Embryonic facial prominence (tissue), 1 donor: ENCODE results near the gene PNPLA7.
"Not testable (repeated sequence)": the region's sequence is repeated elsewhere in the genome, so short reads cannot be mapped to it uniquely, and the experiment has no call there.

Experiments used
- DNase-seq: peaks from one replicate; pipeline ENCODE4 v3.0.0-alpha.2; 2016; ENCODE audit errors: extremely low spot score

The PNPLA7 gene

DNA sequence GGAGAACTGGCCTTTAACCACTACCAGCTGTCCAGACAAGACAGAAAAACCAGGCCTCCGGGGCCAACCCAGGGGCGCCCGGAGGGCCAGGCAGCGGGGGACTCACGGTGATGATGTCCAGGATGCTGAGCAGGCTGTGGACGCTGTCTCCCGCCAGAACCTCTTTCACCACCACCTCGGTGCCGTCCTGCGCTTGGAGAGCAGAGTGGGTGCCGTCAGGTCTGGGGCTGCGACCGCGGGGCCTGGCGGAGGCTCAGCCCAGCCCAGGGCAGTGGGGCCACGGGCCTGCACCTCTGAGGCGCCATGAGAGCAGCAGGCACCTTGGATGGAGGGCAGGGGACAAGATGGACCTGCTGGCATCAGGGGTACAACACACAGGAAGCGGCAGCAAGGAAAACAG lies 9.7 kb downstream of the PNPLA7 start:
- no peak for DNase-seq

DNA sequence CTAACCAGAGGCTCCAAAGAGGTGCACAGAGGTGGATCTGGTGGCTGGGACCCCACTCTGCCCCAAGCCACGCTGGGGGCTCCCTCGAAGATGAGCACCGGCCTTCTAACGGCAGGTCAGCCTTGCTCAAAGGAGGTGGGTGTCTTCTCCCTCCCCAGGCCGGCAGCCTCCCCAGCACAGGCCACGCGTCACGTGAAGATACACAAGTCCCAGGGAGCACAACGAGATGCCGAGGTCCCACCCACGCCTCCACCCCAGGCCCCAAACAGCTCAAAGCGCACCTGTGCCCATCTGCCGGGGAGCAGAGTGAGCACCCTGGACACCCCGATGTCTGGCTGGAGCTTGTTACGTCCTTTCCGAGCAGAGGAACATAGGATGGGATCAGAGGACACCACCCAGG lies 12.1 kb downstream of the PNPLA7 start:
- no peak for DNase-seq

DNA sequence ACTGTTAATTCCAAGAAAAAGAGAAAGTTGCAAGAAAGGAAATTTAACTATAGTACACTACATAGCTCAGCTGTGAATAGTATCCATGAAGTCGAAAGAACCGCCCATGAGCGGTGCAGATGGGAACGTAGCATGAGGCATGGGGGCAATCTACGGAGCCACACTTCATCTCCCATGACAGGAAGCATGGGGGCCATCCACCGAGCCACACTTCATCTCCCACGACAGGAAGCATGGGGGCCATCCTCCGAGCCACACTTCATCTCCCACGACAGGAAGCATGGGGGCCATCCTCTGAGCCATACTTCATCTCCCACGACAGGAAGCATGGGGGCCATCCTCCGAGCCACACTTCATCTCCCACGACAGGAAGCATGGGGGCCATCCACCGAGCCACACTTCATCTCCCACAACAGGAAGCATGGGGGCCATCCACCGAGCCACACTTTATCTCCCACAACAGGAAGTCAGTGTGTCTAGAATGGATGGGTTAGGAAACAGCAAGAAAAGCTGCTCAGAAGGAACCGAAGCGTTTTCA lies 13.5 kb downstream of the PNPLA7 start:
- not testable (repeated sequence) for DNase-seq

DNA sequence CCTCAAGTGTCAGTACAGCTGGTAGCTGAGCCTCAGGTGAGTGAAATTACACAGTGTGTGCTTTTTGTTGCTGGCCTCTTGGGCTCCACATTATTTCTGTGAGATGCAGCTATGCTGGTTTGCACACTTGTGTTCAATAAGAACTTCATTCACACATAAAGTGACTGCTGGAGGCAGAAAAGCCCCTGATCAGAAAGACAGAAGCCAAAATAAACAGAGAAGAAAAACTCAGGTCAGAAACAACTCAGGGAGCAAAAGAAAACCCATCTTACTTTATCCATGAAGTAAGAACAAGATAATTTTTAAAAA lies 15.1 kb downstream of the PNPLA7 start:
- DNase-seq = no peak

DNA sequence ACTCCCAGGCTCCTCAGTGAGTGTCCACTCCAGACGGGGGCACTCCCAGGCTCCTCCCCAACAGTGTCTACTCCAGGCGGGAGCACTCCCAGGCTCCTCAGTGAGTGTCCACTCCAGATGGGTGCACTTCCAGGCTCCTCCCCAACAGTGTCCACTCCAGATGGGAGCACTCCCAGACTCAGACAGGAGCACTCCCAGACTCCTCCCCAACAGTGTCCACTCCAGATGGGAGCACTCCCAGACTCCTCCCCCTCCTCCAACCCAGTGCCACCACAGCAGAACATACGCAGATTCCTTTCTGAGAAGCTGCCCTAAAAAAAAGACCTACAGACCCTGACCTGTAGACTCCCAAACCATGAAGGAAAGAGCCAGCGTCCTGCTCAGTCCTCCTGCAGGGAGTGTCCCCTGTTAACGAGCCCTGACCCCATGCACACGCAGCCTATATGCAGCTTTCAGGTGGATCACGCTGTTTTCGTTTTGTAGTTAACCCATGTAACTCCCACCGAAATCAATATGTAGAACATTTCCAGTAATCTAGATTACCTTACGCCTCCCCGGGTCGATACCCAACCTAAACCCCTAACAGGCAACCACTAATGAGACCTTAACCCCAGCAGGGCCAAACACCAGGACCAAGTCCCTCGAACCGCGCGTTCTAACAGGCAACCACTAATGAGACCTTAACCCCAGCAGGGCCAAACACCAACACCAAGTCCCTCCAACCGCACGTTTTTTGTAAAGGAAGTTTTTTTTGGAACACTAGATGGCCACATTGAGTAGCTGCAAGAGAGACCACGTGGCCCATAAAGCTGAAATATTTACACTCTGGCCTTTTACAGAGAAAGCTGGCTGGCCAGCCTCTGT lies 15.7 kb downstream of the PNPLA7 start:
- DNase-seq = no peak

DNA sequence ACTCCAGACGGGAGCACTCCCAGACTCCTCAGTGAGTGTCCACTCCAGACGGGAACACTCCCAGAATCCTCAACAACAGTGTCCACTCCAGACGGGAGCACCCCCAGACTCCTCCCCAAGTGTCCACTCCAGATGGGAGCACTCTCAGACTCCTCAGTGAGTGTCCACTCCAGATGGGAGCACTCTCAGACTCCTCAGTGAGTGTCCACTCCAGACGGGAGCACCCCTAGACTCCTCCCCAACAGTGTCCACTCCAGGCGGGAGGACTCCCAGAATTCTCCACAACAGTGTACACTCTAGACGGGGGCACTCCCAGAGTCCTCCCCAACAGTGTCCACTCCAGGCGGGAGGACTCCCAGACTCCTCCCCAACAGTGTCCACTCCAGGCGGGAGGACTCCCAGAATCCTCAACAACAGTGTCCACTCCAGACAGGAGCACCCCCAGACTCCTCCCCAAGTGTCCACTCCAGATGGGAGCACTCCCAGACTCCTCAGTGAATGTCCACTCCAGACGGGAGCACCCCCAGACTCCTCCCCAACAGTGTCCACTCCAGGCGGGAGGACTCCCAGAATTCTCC lies 17.2 kb downstream of the PNPLA7 start:
- not testable (repeated sequence) for DNase-seq

DNA sequence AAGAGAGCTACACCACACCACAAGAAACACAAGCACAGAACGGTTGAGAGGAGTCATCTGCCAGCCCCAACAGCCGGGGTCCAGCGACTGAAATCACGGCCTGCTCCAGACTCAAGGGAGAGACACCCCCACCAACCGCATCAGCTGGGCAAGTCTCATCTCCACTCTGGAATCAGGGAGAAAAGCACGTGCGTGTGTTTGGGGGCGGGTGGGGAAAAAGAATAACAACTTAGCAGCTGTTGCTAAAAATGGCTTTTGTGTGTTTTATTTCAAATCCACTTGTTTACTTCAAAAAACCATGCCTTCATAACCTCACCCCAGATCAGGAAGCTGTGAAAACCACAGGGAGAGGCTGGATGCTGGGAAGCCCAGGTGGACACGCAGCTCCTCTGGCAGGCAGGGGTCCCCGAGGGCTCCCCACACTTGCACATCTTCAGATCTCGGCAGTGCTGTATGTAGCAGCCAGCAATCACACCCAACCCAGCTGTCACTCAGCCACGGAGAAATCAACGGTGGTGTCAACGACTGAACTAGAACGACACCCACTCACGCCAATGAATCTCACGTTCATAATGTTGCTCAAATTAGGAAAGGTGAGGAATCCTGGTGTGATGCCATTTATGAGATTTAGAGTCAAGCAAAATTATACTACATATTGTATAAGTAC lies 19.0 kb downstream of the PNPLA7 start:
- DNase-seq = no peak

DNA sequence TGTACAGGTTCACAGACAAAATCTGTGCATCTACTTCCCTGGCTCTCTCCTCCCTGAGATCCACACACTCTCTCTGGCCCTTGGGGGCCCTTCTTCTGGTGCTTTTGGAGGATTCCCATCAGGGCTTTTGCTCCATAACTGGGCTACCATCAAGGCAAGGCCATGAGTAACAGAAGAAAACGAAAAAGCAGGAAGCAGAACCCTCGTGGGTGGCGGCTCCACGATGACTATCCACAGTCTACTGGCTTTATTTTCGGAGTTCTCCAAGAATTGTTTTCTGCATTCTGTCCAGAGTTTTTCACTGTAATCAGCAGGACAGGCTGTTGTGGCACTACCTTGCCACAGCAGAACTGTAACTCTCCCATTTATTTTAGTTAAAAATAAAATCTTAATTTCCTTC lies 19.9 kb downstream of the PNPLA7 start:
- no peak for DNase-seq

DNA sequence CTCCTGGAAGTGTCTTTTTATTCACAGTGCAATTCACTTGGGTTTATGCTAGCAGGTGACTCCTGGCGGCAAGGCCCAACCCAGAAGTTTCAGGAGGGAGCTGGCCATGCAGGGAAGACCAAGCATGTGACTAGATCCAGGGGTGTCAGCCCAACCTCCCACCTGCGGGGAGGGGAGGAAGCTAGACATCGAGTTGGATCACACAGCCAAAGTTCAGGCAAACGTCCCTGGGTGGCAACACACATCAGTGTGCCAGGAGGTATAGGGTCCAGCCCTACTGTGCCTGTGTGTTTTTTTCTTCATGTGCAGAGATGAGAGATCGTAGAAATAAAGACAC lies 25.3 kb downstream of the PNPLA7 start:
- no peak for DNase-seq

DNA sequence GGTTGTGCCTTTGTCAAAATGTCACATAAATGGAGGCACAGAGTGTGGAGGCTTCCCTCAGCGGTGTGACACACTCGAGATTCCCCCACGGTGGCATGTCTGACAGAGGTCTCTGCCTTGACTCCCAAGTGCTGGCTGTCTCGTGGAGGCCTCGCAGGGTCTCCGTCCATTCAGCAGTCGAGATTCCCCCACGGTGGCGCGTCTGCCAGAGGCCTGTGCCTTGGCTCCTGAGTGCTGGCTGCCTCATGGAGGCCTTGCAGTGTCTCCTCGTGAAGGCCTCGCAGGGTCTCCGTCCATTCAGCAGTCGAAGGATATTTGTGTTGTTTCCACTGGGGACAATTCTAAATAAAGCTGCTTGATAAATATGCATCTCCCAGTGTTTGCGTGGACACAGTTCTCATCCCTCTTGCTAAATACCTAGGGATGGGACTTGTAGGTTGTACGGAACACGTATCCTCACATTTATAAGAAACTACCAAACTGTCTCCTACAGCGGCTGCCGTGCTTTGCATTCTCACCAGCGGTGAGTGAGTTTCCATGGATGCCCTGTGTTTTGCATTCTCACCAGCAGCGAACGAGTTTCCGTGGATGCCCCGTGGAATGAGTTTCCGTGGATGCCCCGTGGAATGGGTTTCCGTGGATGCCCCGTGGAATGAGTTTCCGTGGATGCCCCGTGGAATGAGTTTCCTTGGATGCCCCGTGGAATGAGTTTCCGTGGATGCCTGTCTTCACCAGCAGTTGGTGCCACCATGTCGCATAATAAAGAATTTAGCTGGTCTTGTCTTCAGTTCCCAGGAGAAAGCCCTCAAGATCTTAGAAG lies 25.8 kb downstream of the PNPLA7 start:
- DNase-seq = no peak

DNA sequence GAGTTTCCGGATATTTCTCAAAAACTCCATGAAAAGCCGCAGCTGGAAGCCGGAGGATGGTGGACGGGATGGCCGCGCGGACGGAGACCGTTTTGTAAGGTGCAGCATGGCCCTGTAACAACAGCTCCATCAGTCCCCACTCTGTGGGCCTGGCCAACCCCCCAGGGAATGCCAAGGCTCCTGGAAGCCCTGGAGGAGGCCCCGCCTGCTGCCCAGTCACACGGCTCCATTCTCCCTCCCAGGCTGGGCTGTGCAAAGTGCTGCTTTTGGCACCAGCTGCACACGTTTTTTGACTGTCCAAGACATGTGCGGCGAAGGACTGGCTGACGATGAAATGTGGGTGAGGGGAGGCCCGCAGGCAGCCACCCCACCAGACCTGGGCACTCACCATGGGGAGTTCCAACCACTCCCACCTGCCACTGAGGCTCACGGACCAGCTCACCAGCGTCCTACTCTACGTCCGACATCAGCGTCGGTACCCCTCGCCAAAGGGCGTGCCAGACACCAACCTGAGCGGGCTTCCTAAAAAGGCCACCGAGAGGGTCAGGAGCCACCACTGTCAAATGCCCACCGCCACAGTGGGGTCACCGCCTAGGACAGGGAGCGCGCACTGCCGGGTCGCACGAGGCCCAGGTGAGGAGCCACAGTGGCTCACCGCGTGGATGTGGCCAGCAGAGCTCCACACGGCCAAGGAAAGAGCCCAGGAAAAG lies 27.3 kb downstream of the PNPLA7 start:
- no peak for DNase-seq

DNA sequence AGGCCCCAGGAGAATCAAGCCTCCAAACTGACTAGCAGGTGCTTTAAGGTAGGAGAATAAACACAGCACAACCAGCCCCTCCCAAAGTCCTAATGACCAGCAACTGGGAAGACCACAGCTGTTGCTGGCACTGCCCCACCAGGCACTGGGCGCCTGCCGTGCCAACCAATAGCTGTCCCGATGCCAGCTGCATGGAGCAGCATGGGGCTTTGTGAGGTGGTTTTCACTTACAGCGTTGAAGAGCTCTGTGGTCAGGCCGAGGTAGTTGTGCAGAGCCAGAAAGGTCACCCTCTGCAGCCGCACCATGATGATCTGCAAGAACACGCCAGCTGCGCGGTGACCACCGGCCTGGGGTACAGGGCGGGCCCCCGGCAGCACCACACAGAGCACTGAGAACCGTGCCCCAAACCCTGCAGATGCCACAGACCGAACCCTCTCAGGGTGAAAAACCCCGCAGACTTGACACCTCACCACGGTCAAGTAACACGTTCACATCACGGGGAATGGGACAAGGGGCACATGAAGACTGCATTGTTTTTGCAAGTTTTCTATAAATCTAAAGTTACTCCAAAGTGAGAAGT lies 28.7 kb downstream of the PNPLA7 start:
- no peak for DNase-seq

DNA sequence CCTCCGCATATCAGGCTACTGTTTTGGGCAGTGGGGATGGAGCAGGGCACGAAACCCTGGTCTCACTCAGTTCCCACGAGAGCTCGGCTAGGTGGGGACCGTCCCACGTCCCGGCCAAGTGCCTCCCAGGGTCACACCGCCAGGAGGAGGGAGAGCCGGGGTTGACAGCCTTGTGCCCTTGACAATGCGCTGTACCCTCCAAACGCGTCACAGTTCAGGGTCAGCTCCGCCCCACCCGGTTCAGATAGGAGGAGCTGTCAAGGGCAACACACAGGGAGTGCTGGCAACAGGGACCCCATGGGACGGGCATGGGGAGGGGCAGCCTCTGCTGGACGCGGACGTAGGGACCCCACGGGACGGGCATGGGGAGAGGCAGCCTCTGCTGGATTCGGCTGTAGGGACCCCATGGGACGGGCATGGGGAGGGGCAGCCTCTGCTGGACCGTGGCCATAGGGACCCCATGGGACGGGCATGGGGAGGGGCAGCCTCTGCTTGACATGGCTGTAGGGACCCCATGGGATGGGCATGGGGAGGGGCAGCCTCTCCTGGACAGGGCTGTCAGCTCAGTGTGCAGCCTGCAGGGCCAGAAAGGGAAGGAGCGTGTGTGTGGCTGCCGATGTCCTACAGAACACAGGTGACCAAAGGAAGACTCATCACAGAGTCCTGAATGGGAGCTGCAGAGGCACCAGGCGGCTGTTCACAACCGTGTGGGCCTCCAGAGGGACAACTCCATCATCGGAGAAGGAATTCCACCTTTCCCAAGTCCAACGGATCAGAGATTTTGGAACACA lies 29.4 kb downstream of the PNPLA7 start:
- DNase-seq = no peak

DNA sequence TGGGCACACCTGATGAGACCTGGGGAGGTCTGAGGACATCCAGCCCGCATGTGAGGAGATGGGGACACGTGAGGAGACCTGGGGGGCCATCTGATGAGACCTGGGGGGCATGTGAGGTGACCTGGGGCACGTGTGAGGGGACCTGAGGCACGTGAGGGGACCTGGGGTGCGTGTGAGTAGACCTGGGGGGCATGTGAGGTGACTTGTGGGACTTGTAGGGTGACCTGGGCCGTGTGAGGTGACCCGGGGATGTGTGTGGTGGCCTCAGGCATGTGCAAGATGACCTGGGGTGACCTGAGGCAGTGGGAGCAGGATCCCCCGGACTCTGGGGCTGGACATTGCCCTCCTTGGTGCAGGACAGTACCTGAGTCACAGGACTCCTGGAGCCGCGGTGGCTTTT lies 30.6 kb downstream of the PNPLA7 start:
- DNase-seq = no peak

DNA sequence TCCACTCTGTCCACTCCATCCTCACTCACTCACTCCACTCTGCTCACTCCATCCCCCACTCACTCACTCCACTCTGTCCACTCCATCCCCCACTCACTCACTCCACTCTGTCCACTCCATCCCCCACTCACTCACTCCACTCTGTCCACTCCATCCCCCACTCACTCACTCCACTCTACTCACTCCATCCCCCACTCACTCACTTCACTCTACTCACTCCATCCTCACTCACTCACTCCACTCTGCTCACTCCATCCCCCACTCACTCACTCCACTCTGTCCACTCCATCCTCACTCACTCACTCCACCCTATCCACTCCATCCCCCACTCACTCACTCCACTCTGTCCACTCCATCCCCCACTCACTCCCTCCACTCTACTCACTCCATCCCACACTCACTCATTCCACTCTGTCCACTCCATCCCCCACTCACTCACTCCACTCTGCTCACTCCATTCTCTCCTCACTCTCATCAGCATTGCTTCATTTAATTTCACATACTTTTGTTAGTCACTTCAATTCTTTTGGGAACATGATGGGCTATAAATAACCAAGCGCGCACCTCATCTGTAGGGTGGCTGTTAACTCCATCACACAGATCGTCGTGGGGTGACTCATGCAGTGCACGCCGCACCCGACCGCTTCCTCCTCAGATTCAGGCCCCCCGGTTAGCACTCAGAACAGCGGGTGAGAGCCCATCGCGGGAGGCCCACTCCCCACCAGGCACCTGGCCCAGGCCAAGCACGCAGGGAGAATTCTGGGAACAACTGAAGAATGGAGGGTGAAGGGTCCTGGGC lies 31.3 kb downstream of the PNPLA7 start:
- not testable (repeated sequence) for DNase-seq

DNA sequence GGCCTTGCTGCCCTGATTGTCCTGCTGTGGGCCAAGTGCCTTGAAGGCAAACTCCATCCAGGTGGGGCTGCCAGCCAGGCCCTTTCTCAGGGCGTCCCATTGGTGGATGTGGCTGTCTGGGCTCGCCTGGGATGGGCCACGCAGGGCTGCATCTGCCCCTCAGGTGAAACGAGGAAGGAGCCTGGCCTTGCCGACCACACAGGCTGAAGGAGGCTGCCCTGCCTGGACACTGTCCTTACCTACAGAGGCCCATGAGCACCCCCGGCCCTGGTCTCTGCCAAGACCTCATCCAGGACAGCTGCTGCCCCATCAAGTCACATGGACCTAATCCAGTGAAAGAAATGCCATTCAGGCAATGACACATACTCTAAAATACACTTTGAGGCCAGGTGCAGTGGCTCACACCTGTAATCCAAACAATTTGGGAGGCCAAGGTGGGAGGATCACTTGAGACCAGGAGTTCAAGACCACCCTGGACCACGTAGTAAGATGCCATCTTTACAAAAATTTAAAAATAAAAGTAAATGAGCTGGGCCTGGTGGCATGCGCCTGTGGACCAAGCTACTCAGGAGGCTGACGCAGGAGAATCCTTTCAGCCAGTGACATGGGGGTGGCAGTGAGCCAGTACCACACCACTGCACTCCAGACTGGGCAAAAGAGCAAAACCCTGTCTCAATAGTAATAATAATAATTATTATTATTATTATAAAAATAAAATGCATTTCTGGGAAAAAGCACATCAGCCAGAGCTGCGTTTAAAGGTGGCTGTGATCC lies 33.9 kb downstream of the PNPLA7 start:
- no peak for DNase-seq

DNA sequence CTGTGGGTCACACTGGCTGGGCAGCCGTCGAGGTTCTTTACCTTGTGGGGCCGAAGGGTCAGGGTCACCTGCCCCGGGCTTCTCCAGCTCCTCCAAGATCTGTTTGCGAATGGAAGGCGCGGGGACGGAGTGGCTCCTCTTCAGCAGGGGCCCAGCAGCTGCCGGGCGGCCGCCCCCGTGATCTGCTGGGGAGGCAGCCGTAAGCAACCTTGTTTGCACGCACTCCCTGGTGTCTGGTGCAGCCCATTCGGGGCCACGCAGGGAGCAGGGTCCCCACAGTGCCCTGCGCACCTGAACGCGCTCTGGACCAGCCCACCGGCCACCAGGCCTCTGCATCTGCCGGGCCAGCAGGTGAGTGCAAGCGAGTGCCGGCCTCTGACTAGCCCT lies 34.9 kb downstream of the PNPLA7 start:
- no peak for DNase-seq

DNA sequence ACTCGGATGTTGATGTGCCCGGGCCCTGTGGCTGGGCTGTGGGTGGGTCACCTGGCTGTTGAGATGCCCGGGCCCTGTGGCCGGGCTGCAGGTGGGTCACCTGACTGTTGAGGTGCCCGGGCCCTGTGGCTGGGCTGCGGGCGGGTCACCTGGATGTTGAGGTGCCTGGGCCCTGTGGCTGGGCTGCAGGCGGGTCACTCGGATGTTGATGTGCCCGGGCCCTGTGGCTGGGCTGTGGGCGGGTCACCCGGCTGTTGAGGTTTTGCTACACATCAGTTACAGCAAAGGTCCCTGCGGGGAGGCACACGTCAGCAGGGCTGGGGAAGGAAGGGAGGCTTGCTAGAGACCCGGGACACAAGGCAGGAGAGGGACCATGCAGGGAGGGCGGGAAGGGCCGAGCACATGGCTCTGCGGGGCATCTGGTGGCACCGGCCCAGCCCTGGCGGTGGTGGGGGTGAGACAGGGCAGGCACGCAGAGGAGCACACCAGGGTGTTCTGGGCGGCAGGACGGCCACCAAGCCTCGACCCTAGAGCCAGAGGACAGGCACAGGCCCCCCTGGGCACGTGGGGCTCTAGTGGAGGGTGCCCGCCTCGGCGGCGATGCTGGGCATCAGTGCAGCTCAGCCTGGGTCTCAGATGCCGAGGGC lies 35.4 kb downstream of the PNPLA7 start:
- DNase-seq = no peak
